SH-SY5Y (cell line): ENCODE results near the gene NUFIP1.

Experiments
- GATA2 ChIP-seq: IDR thresholded peaks from 2 replicates; pipeline ENCODE4 v1.6.1; 2011; ENCODE audit warnings: mild to moderate bottlenecking, low read depth, low read length
- GATA3 ChIP-seq: IDR thresholded peaks from 2 replicates; pipeline ENCODE4 v1.6.1; 2011; ENCODE audit warnings: low read depth, mild to moderate bottlenecking, low read length, moderate library complexity

DNA sequence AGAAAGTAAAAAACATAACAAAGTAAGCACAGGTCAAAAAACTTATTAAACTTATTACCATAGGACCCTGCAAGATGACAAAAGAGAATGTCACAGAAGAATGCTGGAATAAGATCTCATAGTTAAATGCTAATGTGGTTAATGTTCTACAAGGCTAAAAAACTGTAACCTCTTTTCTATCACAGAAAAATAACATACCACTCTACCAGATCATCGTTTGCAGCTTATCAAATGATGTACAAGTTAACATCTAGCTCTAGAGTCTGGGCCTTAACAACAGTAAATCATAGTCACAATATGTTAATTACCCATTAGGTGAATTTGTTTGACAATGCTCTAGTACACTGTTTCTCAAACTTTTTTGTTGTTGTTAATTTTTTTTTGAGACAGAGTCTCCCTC lies 53.0 kb downstream of the NUFIP1 start:
- TF ChIP-seq GATA3 (no peak), GATA2 (no peak)
